ENCODE data around the gene DCD. TPM values are rescaled to one million over a fixed set of nuclear protein-coding genes. Genes with fewer than 3 reads are reported as not detected.

DCD gene, protein sequence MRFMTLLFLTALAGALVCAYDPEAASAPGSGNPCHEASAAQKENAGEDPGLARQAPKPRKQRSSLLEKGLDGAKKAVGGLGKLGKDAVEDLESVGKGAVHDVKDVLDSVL
- total RNA-seq: not detected

DNA sequence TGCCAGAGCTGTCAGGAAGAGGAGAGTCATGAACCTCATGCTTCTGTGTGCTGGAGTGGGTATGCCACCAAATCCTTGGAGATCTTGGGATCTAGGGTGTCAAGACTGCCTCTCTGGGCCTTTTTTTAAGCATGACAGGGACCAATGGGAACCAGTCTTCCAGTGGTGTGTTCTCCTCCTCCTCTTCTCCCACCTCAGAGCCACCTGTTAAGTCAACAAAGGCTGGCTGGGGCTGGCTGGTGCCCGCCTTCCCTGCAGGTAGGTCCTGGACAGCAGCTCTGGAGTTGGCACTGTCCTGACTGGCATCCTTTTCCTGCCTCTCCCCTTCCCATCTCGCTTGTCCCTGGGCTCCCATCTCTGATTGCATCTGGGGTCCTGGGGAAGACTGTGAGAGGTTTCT lies at the start of gene DCD:
TSS of gene DCD (minus strand) at position 101 of the 400 bp plus-strand sequence. CDS start at position 39, 62 bp downstream.
- intact Hi-C loops (cut with DNase I): no loop called here
- no peaks in the 10 kb centered on the region for H3K27me3 ChIP-seq
- H3K27ac ChIP-seq: no peak within 1 kb of the TSS
- H3K9me3 ChIP-seq: no peaks in the 10 kb centered on the region
- DNase-seq (ENCODE audit: low spot score in 2 of 2): no peak
- TF ChIP-seq, protein P1, sequence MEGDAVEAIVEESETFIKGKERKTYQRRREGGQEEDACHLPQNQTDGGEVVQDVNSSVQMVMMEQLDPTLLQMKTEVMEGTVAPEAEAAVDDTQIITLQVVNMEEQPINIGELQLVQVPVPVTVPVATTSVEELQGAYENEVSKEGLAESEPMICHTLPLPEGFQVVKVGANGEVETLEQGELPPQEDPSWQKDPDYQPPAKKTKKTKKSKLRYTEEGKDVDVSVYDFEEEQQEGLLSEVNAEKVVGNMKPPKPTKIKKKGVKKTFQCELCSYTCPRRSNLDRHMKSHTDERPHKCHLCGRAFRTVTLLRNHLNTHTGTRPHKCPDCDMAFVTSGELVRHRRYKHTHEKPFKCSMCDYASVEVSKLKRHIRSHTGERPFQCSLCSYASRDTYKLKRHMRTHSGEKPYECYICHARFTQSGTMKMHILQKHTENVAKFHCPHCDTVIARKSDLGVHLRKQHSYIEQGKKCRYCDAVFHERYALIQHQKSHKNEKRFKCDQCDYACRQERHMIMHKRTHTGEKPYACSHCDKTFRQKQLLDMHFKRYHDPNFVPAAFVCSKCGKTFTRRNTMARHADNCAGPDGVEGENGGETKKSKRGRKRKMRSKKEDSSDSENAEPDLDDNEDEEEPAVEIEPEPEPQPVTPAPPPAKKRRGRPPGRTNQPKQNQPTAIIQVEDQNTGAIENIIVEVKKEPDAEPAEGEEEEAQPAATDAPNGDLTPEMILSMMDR (IDR thresholded peaks at IDR 0.05): no peak
- H3K4me3 ChIP-seq: no peak within 1 kb of the TSS
- no peaks in the 10 kb centered on the region for H3K4me1 ChIP-seq
- H3K36me3 ChIP-seq: no peaks in the 10 kb centered on the region

DNA sequence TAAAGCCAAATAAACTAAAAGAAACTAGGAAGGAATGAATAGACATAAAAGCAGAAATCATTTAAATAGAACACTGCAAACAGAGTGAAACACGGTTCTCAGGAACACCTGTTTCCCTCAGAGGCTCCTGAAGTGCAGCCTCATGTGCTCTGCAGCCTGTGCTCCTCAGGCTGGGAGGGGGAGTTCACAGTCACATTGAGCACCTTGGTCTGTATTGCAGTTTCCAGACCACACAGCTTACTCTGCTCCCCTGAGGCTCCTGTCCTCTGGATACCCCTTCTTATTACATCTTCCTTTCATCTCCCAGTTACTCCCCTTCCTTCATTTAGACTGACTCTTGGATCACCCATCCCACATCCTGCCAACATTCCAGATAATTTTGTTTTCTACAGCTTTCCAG lies 49.7 kb upstream of the DCD start:
- no peaks in the 10 kb centered on the region for H3K36me3 ChIP-seq
- H3K9me3 ChIP-seq: no peaks in the 10 kb centered on the region
- TF ChIP-seq, protein P1 (IDR thresholded peaks at IDR 0.05): no peak
- no peak for DNase-seq (ENCODE audit: low spot score in 2 of 2)
- intact Hi-C loops (cut with DNase I): no loop called here
- H3K27ac ChIP-seq: no peak overlapping the region
- no peaks in the 10 kb centered on the region for H3K27me3 ChIP-seq
- H3K4me3 ChIP-seq: no peak overlapping the region
- H3K4me1 ChIP-seq: no peaks in the 10 kb centered on the region

DNA sequence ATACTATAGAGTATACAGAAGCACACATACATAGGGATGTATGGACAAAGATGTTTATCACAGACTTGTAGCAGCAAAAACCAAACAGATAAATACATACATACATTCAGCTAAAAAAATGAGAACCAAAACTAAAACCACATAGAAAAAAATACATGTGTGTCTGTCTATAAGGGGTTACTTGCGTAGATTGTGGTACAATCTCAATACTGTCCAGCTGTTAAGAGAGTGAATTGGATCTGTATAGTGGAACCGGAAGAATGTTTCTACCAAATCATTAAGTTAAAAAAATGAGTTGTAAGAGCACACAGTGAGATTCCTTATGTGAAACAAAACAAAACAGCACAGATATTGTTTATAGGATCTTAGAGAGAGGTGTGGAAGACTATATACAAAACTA lies 44.2 kb upstream of the DCD start:
- DNase-seq (ENCODE audit: low spot score in 2 of 2): no peak
- Histone ChIP-seq H3K9me3 (no peaks in the 10 kb centered on the region), H3K4me3 (no peak overlapping the region), H3K4me1 (no peaks in the 10 kb centered on the region), H3K36me3 (no peaks in the 10 kb centered on the region), H3K27ac (no peak overlapping the region), H3K27me3 (no peaks in the 10 kb centered on the region)
- TF ChIP-seq, protein P1 (IDR thresholded peaks at IDR 0.05): no peak
- intact Hi-C loops (cut with DNase I): no loop called here

DNA sequence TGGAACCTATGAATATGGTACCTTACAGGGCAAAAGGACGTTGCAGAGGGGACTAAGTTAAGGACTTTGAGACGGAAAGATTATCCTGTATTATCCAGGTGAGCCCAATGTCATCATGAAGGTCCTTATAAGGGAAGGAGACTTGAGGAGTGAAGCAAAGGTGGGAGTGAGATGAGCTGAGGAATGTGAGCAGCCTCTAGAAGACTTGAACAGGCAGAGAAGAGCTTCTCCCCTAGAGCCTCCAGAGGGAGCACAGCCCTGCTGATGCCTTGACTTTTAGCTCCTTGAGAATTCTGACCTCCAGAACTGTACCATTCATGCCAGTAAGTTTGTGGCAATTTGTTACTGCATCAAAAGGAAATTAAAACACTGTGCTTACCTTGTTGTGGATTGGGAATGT lies 41.8 kb upstream of the DCD start:
- no peaks in the 10 kb centered on the region for H3K36me3 ChIP-seq

DNA sequence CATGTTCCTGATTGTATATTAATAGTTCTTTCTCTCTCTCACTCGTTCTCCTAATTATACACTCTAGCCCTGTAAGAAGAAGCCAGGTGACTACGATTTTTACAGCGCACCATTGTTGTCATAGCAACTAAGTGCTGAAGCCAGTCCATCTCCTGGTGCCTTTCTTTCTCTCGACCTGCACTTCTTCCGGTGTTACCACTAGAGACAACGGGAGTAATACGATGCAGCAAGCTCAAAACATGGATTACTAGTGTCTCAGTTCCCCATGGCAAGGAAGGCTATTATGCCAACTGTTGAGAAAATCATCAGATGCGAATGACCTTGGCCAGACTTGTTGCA lies 40.8 kb upstream of the DCD start:
- Histone ChIP-seq H3K36me3 (no peaks in the 10 kb centered on the region), H3K4me1 (no peaks in the 10 kb centered on the region), H3K27ac (no peak overlapping the region), H3K4me3 (no peak overlapping the region), H3K27me3 (no peaks in the 10 kb centered on the region), H3K9me3 (no peaks in the 10 kb centered on the region)
- no peak for DNase-seq (ENCODE audit: low spot score in 2 of 2)
- TF ChIP-seq, protein P1 (IDR thresholded peaks at IDR 0.05): no peak
- intact Hi-C loops (cut with DNase I): no loop called here

More for the DNA sequence above, 41.8 kb upstream of the DCD start:
- no peaks in the 10 kb centered on the region for H3K9me3 ChIP-seq
- TF ChIP-seq, protein P1 (IDR thresholded peaks at IDR 0.05): no peak
- no peak overlapping the region for H3K4me3 ChIP-seq
- H3K27me3 ChIP-seq: no peaks in the 10 kb centered on the region
- DNase-seq (ENCODE audit: low spot score in 2 of 2): no peak
- H3K4me1 ChIP-seq: no peaks in the 10 kb centered on the region
- intact Hi-C loops (cut with DNase I): no loop called here
- no peak overlapping the region for H3K27ac ChIP-seq
